ENCODE results near the gene ZNF385A.

The ZNF385A gene

GRCh38 chr12:54420766-54421144 lies 36.2 kb upstream of the ZNF385A start:
- no peak for DNase-seq (ENCODE audit: insufficient read length, low spot score)
- no peak for TF ChIP-seq CTCF (IDR thresholded peaks at IDR 0.05; ENCODE audit: insufficient read depth, missing control alignments)
- FAIRE-seq = no peak

GRCh38 chr12:54419088-54419887 lies 34.8 kb upstream of the ZNF385A start, which contains the start of gene ITGA5:
ITGA5 (minus strand) TSS chr12:54419266; CDS start chr12:54419198, 68 bp downstream.
- DNase-seq (ENCODE audit: insufficient read length, low spot score) (no peak), FAIRE-seq (no peak)
- TF ChIP-seq CTCF (IDR thresholded peaks at IDR 0.05; ENCODE audit: insufficient read depth, missing control alignments) = no peak

GRCh38 chr12:54418441-54419087 lies 34.0 kb upstream of the ZNF385A start:
- DNase-seq (ENCODE audit: insufficient read length, low spot score) (no peak), FAIRE-seq (no peak)
- no peak for TF ChIP-seq CTCF (IDR thresholded peaks at IDR 0.05; ENCODE audit: insufficient read depth, missing control alignments)

GRCh38 chr12:54417712-54418440 lies 33.3 kb upstream of the ZNF385A start:
- DNase-seq (ENCODE audit: insufficient read length, low spot score) (no peak), FAIRE-seq (no peak)
- TF ChIP-seq CTCF (IDR thresholded peaks at IDR 0.05; ENCODE audit: insufficient read depth, missing control alignments) = no peak

GRCh38 chr12:54416687-54417603 lies 32.4 kb upstream of the ZNF385A start:
- FAIRE-seq = no peak
- DNase-seq (ENCODE audit: insufficient read length, low spot score) = no peak
- TF ChIP-seq CTCF (IDR thresholded peaks at IDR 0.05; ENCODE audit: insufficient read depth, missing control alignments) = no peak

- no peak for TF ChIP-seq CTCF (IDR thresholded peaks at IDR 0.05; ENCODE audit: insufficient read depth, missing control alignments)
- DNase-seq (ENCODE audit: insufficient read length, low spot score) (no peak), FAIRE-seq (no peak)
Observed at GRCh38 chr12:54415221-54415929, 30.8 kb upstream of the ZNF385A start.

Data from D721Med (cell line).